Keratinocyte (primary cell): ENCODE data around the gene DHX57.

ENCODE experiments used
- EZH2 ChIP-seq: IDR thresholded peaks from one replicate; pipeline ENCODE4 v1.6.1; 2012; ENCODE audit warnings: inconsistent platforms, mild to moderate bottlenecking, low read length, moderate library complexity
- TF ChIP-seq, protein P1 (sequence below), 3 experiments: IDR thresholded peaks in 1 of 3; conservative IDR thresholded peaks in 1 of 3; optimal IDR thresholded peaks in 1 of 3; 2 replicates in 2 of 3; 3 replicates in 1 of 3; pipeline versions ENCODE3 to v1.5.1; 2011; ENCODE audit warnings: low read length in 3 of 3, mild to moderate bottlenecking in 3 of 3, moderate library complexity in 2 of 3, control low read depth in 1 of 3, inconsistent platforms in 1 of 3; ENCODE audit not compliant: insufficient read depth in 2 of 3; ENCODE audit errors: extremely low read depth in 1 of 3

DNA sequence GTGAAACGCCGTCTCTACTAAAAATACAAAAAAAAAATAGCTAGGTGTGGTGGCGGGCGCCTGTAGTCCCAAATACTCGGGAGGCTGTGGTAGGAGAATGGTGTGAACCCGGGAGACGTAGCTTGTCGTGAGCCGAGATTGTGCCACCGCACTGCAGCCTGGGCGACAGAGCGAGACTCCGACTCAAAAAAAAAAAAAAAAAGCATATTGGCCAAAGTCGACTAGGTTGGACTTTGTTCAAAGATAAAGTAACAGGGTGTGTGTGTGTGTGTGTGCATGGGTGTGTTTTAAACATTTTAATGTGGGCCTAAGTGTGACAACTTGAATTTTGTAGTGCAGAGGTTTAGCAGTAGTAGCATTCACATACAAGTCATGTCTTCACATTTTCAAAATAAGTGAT lies 86.0 kb downstream of the DHX57 start:
- TF ChIP-seq, protein P1, sequence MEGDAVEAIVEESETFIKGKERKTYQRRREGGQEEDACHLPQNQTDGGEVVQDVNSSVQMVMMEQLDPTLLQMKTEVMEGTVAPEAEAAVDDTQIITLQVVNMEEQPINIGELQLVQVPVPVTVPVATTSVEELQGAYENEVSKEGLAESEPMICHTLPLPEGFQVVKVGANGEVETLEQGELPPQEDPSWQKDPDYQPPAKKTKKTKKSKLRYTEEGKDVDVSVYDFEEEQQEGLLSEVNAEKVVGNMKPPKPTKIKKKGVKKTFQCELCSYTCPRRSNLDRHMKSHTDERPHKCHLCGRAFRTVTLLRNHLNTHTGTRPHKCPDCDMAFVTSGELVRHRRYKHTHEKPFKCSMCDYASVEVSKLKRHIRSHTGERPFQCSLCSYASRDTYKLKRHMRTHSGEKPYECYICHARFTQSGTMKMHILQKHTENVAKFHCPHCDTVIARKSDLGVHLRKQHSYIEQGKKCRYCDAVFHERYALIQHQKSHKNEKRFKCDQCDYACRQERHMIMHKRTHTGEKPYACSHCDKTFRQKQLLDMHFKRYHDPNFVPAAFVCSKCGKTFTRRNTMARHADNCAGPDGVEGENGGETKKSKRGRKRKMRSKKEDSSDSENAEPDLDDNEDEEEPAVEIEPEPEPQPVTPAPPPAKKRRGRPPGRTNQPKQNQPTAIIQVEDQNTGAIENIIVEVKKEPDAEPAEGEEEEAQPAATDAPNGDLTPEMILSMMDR (optimal IDR thresholded peaks at IDR 0.05 in 1 of 3, IDR thresholded peaks at IDR 0.05 in 1 of 3, conservative IDR thresholded peaks at IDR 0.05 in 1 of 3; ENCODE audit: extremely low read depth in 1 of 3, insufficient read depth in 2 of 3, low read length in 3 of 3): no peak
- no peak for TF ChIP-seq EZH2
